GM20431 (cell line): ENCODE results near the gene GABRR1.

Source experiments
- in situ Hi-C: fragments of 300-500 bp; cut with MseI, MboI; formaldehyde crosslinking; loops from one replicate; pipeline ENCODE4 v1.15.0; 2020; ENCODE audit warnings: low sequenced_read_pairs; ENCODE audit not compliant: unreplicated experiment

Gene GABRR1

DNA sequence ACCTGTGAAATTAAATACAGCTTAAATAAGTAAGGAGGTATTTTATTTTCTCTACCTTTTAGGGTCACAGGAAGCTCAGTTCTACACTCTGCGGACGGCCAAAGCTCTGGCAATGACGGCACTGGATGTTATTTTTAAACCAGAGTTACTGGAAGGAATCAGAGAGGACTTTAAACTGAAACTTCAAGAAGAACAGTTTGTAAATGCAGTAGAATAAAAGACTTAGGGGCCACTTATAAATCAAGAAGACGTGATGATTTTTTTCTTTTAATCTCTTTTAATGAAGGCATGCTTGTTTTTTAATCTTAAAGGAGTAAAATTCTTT, 55.1 kb downstream of the GABRR1 start:
- in situ Hi-C loops, result no loop called here

- in situ Hi-C loops, result no loop called here
These were observed 55.7 kb downstream of the GABRR1 start for GRCh38 chr6:89161326-89162046.

GRCh38 chr6:89160331-89161092, 56.6 kb downstream of the GABRR1 start:
- in situ Hi-C loops, result no loop called here

GRCh38 chr6:89154131-89154530, 63.0 kb downstream of the GABRR1 start:
- in situ Hi-C loops, result no loop called here

DNA sequence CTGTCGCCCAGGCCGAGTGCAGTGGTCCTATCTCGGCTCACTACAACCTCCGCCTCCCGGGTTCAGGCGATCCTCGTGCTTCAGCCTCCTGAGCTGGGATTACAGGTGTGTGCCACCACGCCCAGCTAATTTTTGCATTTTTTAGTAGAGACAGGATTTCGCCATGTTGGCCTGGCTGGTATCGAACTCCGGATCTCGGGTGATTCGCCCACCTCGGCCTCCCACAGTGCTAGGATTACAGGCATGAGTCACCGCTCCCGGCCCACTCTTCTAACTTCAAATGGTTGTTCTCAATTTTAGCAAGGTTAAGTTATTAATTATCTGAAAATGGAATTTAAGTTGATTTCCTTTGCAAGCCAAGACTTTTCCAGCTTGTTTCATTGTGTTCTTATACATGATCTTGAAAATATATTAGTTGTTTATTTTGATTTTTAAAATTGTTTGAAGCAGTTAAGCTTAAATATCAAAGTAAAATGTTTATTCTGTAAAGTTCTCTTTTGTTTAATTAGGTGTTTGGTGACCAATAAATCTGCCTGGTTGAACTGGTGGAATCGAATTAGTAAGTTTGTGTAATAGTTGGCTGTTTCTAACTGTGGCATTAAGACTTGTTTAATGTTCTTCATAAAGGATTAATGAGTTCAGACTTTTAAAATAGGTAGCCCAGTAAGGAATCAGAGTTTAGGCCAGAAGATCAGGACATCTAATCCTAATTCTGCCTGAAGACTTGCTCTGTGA, 69.0 kb downstream of the GABRR1 start:
- in situ Hi-C loops, result no loop called here

DNA sequence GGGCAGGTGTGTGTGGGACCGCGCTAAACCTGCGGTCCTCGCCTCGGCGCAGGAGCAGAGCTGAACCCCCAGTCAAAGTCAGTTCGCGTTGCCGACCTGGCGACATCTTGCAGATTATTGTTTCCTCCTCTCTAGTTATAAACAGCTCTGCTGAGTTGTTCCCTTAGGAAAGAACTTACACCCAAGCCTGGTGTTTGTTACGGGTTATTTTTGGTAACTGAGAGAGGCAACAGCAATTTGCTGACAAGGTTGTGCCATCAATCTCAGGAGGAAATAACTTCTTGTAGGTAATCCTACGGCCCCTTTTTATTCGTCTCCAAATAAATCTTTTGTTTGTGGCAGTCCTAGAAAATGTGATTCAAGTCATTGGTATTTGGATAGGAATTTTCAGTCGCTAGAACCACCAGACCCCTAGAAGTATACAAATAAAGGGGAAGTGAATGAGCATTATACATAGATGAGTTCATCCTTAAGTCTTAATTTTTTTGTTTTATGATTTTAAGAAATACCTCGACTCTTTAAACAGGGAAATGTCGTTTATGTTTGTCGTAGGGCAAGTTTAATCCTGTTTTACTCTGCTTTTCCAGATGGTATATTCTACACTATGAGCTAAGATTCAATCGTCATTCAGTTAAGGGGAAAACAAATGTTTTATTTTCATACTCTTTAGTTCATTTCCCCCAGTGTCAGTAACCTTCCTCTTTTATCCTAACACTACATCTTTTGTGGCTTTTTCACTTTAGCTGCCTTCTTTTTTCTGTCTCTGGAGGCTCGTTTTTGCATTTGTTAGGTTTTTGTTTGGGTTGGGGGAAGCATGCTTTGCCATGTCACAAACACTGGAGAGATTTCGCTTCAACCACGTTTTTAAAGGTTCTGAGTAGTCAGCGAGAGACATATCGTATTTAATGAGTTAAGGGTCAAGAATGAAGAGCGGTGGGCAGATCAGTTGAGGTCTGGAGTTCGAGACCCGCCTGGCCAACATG, 70.1 kb downstream of the GABRR1 start:
- in situ Hi-C loops, result no loop called here

DNA sequence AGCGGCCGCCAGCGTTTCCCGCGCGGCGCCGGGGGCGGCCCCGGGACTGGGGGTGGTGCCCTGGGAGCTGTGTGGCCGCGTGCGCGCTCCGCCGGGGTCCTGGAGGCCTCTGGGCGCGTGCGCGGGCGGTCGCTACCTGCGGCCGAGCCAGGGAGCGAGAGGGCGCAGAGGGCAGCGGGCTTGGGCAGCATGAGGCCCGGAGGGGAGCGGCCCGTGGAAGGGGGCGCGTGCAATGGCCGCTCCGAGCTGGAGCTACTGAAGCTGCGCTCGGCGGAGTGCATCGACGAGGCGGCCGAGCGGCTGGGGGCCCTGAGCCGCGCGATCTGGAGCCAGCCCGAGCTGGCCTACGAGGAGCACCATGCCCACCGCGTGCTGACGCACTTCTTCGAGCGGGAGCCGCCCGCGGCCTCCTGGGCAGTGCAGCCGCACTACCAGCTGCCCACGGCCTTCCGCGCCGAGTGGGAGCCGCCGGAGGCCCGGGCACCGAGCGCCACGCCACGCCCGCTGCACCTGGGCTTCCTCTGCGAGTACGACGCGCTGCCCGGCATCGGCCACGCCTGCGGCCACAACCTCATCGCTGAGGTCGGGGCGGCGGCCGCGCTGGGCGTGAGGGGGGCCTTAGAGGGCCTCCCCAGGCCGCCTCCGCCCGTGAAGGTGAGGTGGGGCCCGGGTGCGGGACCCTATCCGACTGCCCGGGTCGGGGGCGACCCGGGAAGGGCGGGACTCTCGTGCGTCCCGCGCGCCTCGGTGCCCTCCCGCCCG, 71.0 kb downstream of the GABRR1 start, which contains the start of gene PM20D2:
Gene PM20D2 (plus strand): TSS at position 100 of the 762 bp plus-strand sequence. CDS start 90 bp downstream, at position 190.
- in situ Hi-C loops, result no loop called here

- in situ Hi-C loops, result no loop called here
These were observed 71.8 kb downstream of the GABRR1 start for GRCh38 chr6:89145091-89145955.

DNA sequence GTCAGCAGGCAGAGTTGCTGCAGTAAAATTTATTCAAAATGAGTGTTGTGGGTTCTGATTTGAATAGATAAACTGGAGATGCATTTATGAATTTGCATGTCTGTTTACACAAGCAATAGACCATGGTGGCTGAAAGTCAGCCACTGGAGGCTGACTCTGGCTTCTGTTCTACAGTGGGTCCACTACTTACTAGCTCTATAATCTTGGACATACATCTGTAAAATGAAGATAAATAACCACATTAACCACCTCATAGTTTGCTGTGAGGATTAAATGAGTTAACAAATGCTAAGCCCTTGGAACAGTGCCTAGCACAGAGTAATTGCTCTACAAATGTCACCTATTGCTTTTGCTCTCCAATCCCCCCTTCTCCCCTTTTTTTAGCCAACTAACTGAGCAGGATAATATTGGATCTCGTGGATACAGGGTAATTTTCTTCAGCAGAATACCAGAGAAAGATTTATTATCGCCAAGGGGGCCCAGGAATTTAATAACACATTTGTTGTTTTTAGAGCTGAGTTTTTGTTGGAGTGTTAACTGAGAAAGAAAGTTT, 72.7 kb downstream of the GABRR1 start:
- in situ Hi-C loops, result no loop called here

- in situ Hi-C loops, result no loop called here
These were observed 76.6 kb downstream of the GABRR1 start for GRCh38 chr6:89140347-89141156.

- in situ Hi-C loops, result no loop called here
These were observed 77.4 kb downstream of the GABRR1 start for GRCh38 chr6:89139509-89140346.

- in situ Hi-C loops, result no loop called here
These were observed 79.0 kb downstream of the GABRR1 start for GRCh38 chr6:89138173-89138572.

DNA sequence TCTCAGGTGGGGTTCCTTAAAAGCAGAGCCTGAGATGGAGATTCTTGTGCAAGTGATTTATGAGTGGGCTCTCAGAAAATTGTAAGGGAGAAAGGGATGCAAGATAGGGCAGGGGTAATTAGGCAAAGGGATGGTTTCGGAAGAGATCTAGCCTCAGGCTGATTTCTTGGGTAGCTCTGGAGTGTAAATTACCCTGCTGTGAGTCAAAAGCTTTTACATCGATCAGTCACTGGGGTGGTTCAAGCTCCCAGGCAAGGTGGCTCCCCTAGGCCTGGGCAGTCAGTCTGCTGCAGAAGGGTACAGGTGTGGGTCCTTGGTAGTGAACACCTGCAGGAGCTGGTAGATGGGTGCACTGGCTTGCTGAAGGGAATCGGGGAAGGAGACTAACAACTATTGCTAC, 82.4 kb downstream of the GABRR1 start:
- in situ Hi-C loops, result no loop called here

GRCh38 chr6:89133981-89134380, 83.2 kb downstream of the GABRR1 start:
- in situ Hi-C loops, result no loop called here

DNA sequence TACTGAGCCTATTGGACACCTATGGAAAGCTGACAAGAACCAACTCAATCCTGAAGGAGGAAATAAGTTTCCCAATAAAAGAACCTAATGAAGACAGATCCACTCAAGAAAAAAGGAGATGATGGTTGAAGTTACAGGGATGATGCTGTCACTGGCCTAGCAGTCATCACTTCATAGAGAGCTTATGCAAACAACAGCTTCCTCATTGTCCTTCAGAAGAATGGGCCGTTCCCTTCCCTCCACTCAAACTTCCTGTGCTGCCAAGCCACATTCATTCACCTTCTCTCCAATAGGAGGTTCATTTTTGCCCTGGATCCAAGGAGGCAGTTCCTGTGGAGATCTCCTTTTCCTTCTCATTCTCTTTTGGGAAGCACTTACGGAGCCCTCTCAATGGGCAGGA, 85.1 kb downstream of the GABRR1 start:
- in situ Hi-C loops, result no loop called here

GRCh38 chr6:89131599-89131998, 85.6 kb downstream of the GABRR1 start:
- in situ Hi-C loops, result no loop called here
